Left kidney (tissue), 2 donors: ENCODE results near the gene FOLR2. TPM values are rescaled to one million over a fixed set of nuclear protein-coding genes. Genes with fewer than 3 reads are reported as not detected.
"Not testable (repeated sequence)": the region's sequence is repeated elsewhere in the genome, so short reads cannot be mapped to it uniquely, and the experiment has no call there.

Experiments used
- DNase-seq: peaks from one replicate; pipeline ENCODE4 v3.0.0-alpha.2; 2013
- polyA plus RNA-seq: library from polyadenylated mRNA; unstranded; fragments of 120-200 nt; gene quantifications from one replicate; pipeline ENCODE4 v1.2.1, GENCODE V29; 2013; ENCODE audit not compliant: insufficient read length

FOLR2 gene
- polyA plus RNA-seq, 1 donor, result 8.7 TPM

DNA sequence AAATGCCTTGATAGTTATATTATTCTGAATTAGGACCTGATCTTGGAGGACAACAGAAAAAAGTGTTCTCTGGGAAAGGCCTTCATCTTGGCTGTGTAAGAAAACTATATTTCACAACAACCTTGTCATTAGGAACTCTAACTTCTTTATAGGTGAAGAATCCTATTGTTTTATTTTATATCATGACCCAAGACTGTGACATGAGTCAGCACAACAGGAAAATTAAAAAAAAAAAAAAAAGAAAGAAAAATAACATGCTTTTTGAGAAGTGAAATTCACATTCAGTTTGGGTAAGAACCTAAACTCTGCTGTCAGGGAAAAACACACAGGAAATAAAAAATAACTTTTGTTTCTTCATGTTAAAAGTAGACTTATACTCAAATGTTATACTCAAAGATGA is 11.7 kb upstream of the FOLR2 start:
- no peak for DNase-seq

DNA sequence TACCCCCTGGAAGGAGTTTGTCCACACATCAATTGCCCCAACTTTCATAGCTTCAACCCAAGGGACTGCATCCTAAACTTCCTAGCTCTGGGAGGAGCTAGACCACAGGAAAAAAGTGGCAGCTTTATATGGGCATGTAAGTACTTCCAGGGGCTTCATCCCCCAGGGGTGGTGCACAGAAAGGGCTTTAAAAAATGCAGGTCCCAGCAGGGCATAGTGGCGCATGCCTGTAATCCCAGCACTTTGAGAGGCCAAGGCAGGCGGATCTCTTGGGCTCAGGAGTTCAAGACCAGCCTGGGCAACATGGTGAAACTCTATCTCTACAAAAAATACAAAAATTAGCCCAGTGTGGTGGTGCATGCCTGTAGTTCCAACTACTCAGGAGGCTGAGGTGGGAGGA is 9.8 kb upstream of the FOLR2 start:
- DNase-seq, result not testable (repeated sequence)

DNA sequence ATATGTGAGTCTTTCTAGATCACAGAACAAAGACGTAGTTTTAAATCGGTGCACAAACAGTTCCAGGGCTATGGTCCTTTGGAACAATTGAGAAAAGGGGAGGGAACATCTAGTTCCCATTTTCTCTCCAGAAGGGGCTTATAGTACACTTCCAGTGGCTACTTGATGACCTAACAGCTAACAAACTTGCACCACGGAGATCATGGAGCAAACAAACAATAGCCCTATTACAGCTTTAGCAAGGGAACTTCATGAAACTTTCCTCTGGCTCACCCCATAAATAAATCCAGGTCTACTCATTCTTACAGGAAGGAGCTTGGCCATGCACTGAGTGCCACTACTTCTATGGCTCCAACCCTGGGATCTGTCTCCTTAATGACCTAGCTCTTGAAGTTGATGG is 8.3 kb upstream of the FOLR2 start:
- no peak for DNase-seq

DNA sequence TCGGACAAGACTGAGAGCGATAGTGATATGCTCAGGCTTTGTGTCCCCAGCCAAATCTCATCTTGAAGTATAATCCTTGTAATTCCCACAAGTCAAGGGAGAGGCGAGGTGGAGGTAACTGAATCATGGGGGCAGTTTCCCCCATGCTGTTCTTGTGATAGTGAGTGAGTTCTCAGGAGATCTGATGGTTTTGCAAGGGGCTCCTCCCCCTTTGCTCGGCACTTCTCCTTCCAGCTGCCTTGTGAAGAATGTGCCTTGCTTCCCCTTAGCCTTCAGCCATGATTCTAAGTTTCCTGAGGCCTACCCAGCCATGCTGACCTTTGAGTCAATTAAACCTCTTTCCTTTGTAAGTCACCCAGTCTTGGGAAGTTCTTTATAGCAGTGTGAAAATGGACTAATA is 7.5 kb upstream of the FOLR2 start:
- DNase-seq, result no peak

DNA sequence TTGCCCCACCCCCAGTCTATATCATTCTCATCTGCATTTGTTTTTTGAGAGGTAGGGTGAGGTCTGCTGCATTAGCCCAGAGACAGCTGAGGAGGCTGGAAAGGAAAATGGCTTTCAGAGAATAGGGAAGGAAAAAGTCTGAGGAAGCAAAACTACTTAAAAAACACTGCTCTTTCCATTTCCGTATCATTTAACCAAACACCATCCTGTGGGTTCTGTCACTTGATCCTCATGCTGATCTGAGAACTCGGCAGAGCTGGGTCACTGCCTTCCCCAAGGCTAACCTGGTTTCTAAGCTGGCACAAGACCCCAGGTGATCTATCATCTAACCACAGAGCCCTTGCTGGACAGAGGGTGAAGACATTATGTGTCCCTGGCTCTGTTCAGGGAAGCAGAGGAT is 1.2 kb downstream of the FOLR2 start:
- DNase-seq, result no peak

DNA sequence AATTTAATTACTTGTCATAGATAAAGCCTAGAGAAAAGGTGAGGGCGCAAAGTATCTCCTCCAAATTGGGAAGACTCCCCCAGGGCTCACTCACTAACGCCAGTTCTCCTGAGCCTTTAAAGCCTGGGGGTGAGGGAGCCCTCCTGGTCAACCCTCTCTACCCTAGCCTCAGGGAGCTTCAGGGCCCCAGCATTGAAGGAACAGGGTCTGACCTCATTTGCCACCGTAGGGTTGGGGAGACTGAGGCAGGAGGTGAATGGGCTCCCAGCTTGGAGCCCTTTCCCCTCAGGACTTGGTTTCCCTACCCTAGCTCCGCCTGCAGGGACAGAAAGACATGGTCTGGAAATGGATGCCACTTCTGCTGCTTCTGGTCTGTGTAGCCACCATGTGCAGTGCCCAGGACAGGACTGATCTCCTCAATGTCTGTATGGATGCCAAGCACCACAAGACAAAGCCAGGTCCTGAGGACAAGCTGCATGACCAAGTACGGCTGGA is 1.7 kb downstream of the FOLR2 start:
- DNase-seq, result no peak

DNA sequence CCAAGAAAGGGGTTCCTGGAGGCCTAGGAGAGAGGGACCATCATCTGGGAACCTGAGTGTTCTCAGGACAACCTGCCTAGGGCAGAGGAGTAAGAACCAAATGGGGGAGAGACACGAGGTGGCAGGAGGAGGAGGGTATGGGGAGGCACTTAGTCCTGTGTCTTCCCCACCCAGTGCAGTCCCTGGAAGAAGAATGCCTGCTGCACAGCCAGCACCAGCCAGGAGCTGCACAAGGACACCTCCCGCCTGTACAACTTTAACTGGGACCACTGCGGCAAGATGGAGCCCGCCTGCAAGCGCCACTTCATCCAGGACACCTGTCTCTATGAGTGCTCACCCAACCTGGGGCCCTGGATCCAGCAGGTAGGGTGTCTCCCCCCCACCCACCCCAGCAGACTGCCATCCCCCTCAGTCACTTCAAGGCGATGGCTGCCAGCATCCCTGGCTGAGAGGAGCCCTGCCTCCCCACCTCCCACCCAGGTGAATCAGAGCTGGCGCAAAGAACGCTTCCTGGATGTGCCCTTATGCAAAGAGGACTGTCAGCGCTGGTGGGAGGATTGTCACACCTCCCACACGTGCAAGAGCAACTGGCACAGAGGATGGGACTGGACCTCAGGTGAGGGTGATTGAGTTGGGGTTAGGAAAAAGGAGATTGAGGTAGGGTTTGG is 4.2 kb downstream of the FOLR2 start:
- DNase-seq, result no peak

DNA sequence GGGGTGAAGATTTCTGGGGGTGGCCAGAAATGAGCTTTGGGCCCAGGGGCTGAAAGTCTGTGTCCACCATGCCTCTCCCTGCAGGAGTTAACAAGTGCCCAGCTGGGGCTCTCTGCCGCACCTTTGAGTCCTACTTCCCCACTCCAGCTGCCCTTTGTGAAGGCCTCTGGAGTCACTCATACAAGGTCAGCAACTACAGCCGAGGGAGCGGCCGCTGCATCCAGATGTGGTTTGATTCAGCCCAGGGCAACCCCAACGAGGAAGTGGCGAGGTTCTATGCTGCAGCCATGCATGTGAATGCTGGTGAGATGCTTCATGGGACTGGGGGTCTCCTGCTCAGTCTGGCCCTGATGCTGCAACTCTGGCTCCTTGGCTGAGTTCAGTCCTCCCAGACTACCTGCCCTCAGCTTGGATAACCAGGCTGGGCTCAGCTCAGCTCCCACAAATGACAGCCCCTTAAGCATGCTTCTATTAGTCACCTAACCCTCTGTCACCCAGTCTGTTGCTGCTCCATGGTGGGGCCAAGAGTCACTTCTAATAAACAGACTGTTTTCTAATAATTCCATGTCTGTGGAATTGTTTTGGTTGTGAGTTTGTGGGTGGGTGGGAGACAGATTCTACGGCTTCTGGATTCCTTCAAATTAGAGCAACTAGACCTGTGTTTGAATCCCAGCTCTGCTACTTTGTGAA is 4.9 kb downstream of the FOLR2 start:
- no peak for DNase-seq

DNA sequence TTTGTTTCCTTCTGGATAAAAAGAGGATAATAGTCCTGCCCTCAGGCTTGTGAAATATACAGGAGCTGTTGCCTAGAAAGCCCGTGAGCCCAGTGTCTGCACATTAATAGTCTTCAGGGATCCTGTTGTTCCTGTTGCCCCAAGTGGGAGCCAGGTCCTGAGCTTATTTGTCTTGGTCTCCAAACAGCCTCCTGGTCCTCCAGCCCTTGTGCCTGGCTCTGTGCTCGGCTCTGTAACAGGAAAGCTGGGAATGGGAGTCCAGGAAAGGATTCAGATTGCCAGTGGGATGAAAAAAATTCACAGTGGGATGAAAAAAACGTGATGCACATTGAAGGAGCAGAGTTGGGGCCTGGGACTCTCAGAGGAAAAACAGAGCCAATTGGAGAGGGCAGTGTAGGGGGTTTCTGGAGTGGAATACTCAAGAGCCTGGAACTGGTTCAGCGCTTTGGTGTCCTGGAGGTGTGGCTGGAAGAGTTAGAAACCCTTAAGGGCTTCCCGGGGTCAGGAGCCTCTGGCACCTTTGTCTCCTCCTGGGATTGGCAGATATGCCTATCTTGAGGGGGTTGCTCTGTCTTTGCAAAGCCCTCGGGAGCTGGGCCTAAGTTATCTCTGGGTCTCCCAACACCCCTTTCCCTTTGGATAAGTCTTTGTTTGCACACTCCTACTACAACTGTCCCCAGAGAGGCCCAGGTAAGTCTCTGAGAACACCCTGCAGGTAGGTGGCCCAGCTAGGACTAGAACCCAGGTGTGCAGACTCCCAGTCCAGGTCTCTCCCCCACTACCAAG is 5.7 kb downstream of the FOLR2 start:
- DNase-seq, result no peak

DNA sequence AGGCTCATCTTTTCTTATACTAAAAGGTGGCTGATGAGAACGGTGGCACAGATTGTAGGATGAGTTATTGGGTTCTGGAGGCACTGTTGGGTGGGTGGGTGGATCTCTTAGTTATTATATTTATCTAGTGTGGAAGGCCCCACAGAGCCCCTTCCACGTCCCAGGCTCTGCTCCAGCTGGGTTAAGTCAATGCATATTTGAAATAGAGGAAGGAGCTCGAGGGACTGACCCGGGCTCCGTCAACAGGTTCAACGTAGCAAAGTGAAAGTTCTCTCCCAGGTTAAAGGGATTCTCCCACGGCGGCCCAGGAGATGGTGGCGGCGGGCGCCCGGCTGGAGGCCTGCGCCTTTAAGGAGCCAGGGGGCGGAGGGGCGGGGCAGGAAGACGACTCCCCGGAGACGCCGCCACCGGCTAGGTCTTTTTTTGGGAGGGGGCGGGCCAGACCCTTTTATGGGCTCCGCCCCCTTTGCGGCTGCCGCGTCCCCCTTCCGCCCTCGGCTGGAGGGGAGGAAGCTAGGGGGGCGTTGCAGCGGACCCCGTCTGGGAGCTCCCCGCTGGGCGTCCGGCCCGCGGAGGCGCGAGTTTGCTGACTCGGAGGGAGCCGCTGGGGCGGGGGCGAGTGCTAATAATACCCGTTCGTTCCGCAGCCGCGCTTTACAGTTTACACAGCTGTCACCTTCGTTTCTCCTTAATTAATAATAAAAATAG is 6.5 kb downstream of the FOLR2 start:
- peak; percentile 97 for DNase-seq

DNA sequence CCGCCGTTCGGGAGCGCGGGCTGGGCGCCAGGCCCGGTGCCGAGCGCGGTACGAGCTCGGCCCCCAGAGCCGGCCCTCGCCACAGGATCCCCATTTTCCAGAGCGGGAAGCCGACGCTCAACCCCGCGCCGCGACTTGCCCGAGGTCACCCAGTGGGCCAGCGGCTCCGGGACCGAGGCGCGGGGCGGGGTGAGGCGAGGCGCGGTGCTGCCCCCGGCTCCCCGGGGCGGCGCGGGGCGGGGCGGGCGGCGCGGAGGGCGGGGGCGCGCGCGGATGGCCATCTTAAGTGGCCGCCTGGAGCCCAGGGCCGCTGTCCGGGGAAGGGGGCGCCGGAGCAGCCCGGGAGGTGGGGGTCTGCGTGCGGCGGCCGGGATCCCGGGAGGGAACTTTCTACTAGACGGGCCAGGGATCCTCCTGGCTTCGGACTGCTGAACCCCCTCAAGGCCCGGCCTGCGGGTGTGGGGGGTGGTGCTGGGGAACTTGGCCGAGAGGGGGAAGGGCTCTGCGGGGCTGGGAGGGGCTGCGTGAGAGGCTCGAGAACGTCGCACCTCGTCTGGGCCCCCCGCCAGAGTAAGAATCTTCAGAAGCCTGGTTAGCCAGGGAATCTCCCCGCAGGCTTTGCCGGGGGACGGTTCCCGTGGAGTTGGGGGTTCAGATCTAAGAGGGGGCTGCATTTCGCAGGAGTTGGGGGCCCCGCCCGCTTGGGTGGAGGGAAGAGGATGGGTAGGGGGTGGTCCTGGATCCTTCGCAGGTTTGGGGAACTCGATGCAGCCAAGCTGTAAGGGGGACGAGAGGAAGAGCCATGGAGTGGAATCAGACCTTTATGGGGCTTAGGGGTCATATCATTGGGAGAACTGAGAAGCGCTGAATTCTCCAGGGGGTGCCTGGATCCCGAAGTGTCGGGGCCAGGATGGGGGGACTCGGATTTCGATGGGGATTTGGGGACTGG is 7.3 kb downstream of the FOLR2 start:
- DNase-seq, result peak; percentile 71

DNA sequence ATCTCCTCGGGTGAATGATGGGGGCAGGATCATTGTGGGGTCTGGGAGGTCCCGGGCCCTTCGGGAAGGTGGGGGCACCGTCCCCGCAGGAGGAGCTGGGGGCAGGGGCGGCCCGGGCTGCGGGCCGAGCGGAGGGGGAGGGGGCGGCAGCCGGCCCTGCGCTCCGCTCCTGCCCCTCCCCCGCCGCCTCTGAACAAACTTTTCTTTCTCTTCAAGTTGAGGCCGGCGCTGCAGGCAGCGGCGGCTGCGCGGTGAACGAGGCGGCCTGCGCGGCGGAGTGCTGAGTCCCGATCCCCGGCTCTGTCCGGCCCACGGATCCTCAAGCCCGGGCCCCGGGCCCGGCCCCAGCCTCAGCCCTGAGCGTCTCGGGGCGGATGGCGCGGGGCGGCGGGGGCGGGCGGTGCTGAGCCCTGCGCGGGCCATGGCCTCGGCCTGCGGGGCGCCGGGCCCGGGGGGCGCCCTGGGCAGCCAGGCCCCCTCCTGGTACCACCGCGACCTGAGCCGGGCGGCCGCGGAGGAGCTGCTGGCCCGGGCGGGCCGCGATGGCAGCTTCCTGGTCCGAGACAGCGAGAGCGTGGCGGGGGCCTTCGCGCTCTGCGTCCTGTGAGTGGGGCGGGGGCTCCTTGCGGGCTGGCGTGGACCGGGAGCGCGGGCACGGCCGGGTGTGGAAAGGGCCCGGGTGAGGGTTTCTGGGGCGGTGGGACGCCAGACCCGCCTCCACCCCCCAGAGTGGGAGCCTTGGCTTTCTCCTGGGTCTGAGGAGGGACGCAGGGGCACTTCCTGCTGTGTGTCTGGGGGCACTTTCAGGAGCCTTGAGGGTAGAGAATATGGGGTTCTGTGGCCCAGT is 8.2 kb downstream of the FOLR2 start, which contains the start of gene INPPL1:
TSS of gene INPPL1 (plus strand) at position 204 of the 847 bp plus-strand sequence. CDS start at position 422, 218 bp downstream.
- DNase-seq, result peak; percentile 62

DNA sequence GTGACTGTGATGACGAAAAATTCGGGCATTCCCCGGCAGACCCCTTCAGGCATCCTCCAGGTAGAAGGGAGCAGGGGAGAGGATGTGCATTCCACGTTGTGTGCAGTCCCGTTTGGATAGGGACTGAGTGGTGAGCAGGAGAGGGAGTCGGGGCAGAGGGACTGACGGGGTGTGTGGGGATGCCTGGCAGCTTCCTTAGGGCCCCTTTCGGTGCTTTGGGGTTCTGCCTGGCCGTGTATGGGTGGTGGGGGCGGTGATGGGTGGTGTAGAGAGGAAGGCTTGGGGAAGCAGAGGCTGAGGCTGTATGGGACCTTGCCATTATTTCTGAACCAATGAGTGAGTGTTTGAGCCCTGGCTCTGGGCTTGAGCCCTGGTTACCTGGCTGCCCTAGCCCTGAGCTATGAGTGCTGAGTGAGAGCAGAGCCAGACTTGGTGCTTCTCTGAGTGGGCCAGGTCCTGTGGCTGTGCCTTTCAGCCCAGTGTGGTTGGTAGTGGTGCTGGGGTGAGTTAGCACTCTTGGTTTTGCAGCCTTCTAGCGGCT is 8.9 kb downstream of the FOLR2 start:
- no peak for DNase-seq

DNA sequence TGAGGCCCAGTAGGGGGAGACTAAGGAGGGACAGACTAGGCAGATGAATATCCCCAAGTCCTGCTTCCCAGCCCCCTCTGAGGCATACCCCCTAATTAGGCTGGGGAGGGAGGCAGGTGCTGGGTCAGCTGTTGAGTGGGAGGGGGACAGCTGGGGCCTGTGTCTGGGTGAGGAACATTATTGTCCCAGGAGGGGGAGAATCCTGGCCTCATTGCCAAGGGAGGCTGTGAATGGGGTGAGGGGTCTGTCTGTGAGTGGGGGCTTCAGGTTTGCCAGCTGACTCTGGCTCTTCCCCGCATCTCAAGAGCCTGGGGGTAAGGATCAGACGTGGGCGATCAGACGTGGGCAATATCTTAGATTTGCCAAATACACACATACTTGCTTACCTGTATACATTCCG is 10.1 kb downstream of the FOLR2 start:
- DNase-seq, result no peak

DNA sequence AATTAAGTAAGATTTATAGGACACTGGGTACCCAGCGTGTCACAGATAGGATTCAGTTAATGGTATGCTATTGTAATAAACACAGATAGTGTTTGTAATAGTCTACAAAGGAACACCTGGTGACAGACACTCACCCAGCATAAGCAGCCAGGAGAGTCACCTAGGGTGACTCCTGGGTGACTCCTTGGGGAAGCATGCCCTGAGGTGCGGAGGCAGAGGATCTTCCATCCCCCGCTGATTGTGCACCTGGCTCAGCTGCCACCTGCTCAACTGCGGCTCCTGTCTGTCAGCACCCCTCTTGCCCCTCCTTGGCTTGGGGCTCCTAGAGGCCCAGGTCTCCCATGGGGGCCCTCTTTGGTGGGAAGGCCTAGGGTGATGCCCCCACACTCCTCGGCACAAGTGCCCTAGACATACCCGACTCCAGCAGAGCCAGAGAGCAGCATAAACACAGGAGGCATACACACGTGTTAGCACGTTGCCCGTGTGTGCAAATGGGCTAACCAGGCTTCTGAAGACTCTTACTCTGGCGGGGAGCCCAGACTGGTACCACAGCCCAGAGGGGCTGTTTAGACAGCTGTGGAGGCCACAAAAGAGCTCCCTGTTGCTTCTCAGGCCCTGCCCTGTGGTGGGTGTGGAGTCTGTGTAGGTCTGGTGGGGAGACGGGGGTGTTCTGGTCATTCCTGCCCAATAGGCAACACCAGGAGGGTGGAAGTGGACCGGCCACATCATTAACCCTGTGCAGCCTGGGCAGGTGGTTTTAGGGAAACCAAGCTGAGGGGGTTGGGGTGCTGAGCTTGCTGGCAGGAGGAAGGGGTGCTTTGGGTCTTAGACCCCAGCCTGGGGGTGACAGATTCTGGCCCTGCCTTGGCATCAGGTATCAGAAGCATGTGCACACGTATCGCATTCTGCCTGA is 11.0 kb downstream of the FOLR2 start:
- DNase-seq, result no peak

DNA sequence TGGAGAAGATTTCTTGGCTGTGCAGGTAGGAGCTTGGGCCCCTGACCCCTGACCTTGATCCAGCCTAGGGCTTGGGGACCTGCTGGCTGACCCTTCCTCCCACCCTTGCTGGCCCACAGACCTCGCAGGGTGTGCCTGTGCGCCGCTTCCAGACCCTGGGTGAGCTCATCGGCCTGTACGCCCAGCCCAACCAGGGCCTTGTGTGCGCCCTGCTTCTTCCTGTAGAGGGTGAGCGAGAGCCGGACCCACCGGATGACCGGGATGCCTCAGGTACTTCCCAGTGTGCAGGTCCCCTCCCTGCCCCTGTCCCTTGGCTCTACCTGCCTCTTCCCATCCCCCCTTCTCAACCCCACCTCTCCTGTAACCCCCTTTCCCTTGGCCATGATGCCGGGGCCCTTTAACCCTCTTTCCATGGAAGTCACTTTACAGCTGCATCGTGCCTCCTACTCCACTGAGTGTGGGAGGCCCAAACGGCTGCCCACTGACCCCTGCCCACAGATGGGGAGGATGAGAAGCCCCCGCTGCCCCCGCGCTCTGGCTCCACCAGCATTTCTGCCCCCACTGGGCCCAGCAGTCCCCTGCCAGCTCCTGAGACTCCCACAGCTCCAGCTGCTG is 11.7 kb downstream of the FOLR2 start:
- DNase-seq, result no peak

DNA sequence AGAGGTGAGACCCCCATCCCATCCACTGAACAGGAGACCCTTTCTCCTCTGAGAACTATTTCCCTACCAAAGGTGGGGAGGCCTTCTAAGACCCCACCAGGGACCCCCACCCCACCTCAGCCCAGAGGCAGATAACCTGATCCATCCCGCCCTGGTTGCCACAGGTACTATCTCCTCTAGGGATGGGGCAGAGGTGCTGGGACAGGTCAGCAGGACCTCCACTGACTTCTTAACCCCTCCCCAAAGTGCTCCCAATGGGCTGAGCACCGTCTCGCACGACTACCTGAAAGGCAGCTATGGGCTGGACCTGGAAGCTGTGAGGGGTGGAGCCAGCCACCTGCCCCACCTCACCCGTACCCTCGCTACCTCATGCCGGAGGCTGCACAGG is 12.2 kb downstream of the FOLR2 start:
- no peak for DNase-seq

DNA sequence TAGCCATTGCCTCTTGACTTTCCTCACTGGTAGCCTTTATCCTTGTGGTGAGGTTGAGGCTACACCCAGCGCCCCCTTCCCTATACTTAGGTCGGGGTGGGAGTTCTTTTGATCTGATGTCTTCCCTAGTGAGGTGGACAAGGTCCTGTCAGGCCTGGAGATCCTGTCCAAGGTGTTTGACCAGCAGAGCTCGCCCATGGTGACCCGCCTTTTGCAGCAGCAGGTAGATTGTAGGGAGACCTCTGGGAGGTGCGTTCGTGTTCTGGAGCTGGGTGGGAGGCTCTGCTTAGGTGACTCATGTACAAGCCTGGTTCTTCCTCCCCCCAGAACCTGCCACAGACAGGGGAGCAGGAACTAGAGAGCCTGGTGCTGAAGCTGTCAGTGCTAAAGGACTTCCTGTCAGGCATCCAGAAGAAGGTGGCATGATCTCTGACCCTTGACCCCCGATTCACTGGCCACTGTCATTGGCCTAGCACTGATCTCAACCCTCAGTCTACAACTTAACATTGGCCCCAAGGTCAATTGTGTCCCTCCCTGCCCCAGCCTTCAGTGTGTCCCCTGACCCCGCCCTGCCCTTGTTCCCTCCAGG is 12.8 kb downstream of the FOLR2 start:
- DNase-seq, result no peak
